ENCODE measurements around the gene SCD5. TPM values are rescaled to one million over a fixed set of nuclear protein-coding genes. Genes with fewer than 3 reads are reported as not detected.

SCD5 gene
- total and polyA plus RNA-seq, 9 of the 15 experiments (the other 6 are each of a cell fraction or from before 2014, with no cell fraction given): 0.01 to 0.20 (median 0.03) TPM; not detected in 5

DNA sequence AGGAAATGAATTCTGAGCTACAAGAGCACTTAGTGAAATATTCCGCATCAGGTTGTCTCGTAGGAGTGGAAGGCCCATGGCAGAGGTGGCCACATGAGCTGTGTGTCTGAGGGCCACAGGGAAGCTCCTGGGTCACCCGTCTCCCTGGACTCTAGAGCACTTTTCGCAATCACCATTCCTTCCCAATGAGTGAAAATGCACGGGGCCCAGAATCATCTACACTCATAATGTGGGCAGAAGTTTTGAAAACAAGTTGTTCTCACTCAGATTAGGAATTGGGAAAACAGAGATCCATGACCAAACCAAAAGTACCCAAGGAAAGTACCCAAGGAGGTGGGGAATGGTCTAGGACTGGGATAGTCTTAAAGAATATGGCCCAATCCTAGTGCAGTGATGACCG is 94.4 kb downstream of the SCD5 start:
- TF ChIP-seq ZSCAN29 (IDR thresholded peaks at IDR 0.05) (no peak), ZNF75A (CRISPR knock-in tag; IDR thresholded peaks at IDR 0.05) (no peak), RHOXF2B (CRISPR knock-in tag; conservative IDR thresholded peaks at IDR 0.05) (no peak), YY1 (IDR thresholded peaks at IDR 0.05; ENCODE audit: borderline replicate concordance in 1 of 3, control insufficient read depth in 1 of 3, extremely low read depth in 1 of 3, insufficient read depth in 3 of 3, insufficient read length in 1 of 3, insufficient replicate concordance in 2 of 3, low read depth in 1 of 3, low read length in 2 of 3) (no peak), RFX7 (CRISPR knock-in tag; IDR thresholded peaks at IDR 0.05) (no peak), GATAD2B (IDR thresholded peaks at IDR 0.05; ENCODE audit: borderline replicate concordance) (no peak), BDP1 (IDR thresholded peaks at IDR 0.05; ENCODE audit: insufficient read depth, insufficient read length) (no peak), ELF1 (tag; IDR thresholded peaks at IDR 0.05) (no peak), ZNF717 (CRISPR knock-in tag; IDR thresholded peaks at IDR 0.05) (no peak), ZNF696 (CRISPR knock-in tag; conservative IDR thresholded peaks at IDR 0.05) (no peak), MTA1 (IDR thresholded peaks at IDR 0.05; ENCODE audit: borderline replicate concordance) (no peak), ZFP36 (IDR thresholded peaks at IDR 0.05; ENCODE audit: low read depth, low read length, partially characterized antibody) (no peak), NFE2 (IDR thresholded peaks at IDR 0.05; ENCODE audit: low read depth) (no peak), ZNF764 (CRISPR knock-in tag; IDR thresholded peaks at IDR 0.05; ENCODE audit: low read depth) (no peak), ZNF445 (CRISPR knock-in tag; IDR thresholded peaks at IDR 0.05; ENCODE audit: low read depth) (no peak), RFX5 (IDR thresholded peaks at IDR 0.05; ENCODE audit: low read depth, low read length) (no peak), ADNP (tag; IDR thresholded peaks at IDR 0.05) (no peak), ZNF23 (CRISPR knock-in tag; IDR thresholded peaks at IDR 0.05) (no peak)
- TF ChIP-seq, protein P1, sequence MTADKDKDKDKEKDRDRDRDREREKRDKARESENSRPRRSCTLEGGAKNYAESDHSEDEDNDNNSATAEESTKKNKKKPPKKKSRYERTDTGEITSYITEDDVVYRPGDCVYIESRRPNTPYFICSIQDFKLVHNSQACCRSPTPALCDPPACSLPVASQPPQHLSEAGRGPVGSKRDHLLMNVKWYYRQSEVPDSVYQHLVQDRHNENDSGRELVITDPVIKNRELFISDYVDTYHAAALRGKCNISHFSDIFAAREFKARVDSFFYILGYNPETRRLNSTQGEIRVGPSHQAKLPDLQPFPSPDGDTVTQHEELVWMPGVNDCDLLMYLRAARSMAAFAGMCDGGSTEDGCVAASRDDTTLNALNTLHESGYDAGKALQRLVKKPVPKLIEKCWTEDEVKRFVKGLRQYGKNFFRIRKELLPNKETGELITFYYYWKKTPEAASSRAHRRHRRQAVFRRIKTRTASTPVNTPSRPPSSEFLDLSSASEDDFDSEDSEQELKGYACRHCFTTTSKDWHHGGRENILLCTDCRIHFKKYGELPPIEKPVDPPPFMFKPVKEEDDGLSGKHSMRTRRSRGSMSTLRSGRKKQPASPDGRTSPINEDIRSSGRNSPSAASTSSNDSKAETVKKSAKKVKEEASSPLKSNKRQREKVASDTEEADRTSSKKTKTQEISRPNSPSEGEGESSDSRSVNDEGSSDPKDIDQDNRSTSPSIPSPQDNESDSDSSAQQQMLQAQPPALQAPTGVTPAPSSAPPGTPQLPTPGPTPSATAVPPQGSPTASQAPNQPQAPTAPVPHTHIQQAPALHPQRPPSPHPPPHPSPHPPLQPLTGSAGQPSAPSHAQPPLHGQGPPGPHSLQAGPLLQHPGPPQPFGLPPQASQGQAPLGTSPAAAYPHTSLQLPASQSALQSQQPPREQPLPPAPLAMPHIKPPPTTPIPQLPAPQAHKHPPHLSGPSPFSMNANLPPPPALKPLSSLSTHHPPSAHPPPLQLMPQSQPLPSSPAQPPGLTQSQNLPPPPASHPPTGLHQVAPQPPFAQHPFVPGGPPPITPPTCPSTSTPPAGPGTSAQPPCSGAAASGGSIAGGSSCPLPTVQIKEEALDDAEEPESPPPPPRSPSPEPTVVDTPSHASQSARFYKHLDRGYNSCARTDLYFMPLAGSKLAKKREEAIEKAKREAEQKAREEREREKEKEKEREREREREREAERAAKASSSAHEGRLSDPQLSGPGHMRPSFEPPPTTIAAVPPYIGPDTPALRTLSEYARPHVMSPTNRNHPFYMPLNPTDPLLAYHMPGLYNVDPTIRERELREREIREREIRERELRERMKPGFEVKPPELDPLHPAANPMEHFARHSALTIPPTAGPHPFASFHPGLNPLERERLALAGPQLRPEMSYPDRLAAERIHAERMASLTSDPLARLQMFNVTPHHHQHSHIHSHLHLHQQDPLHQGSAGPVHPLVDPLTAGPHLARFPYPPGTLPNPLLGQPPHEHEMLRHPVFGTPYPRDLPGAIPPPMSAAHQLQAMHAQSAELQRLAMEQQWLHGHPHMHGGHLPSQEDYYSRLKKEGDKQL (CRISPR knock-in tag; IDR thresholded peaks at IDR 0.05; ENCODE audit: borderline replicate concordance): no peak
- ChIA-PET POLR2A (no interaction called here), CTCF (ENCODE audit: low intra/inter-chr PET ratio) (no interaction called here)
- Histone ChIP-seq H3K36me3 (ENCODE audit: control insufficient read depth, insufficient read depth, low read length) (no peaks in the 10 kb centered on the region), H2AFZ (ENCODE audit: low read depth, low read length) (no peak overlapping the region), H3K9me1 (ENCODE audit: control insufficient read depth, insufficient read depth, low read length) (no peaks in the 10 kb centered on the region), H3K4me3 (no peak overlapping the region), H4K20me1 (replicated peaks; ENCODE audit: control insufficient read depth, insufficient read depth, low read length) (no peaks in the 10 kb centered on the region), H3K9me3 (replicated peaks; ENCODE audit: control insufficient read depth, insufficient read depth, low read depth, low read length) (no peaks in the 10 kb centered on the region), H3K4me2 (ENCODE audit: insufficient read depth, low read length) (no peak overlapping the region), H3K9ac (ENCODE audit: insufficient read depth in 1 of 2, low read depth in 2 of 2, low read length in 2 of 2) (no peak overlapping the region), H3K4me1 (replicated peaks in 1 of 2; ENCODE audit: control insufficient read depth in 2 of 2, insufficient read depth in 2 of 2, low read length in 2 of 2) (no peaks in the 10 kb centered on the region), H3K27ac (ENCODE audit: extremely low read depth, low read depth, low read length) (no peak overlapping the region), H3K79me2 (ENCODE audit: control insufficient read depth, insufficient read depth, low read length) (no peaks in the 10 kb centered on the region), H3K27me3 (ENCODE audit: control insufficient read depth in 2 of 2, insufficient read depth in 2 of 2, low read length in 2 of 2) (no peaks in the 10 kb centered on the region; a peak in 1 of 5 replicates)
- 2% methylated on average over 6 of the region's 6 CpGs for WGBS (ENCODE audit: insufficient coverage, low coverage, missing lambda C conversion rate)
- FAIRE-seq (no peak), DNase-seq (ENCODE audit: extremely low read depth in 1 of 4, low spot score in 3 of 4) (no peak), ATAC-seq (no peak)
- no TSS peak for BruUV-seq (replicated peaks)
- intact Hi-C loops (cut with micrococcal nuclease) (no loop called here), in situ Hi-C loops (cut with MboI) (no loop called here)
